GM08714 (cell line): Measurements from ENCODE around the gene SLC25A3.
"Not testable (repeated sequence)": the region's sequence is repeated elsewhere in the genome, so short reads cannot be mapped to it uniquely, and the experiment has no call there.

Source experiments
- H3K4me3 ChIP-seq: fragments of 200-500 bp; sonication (Bioruptor generic); 2 replicates; pipeline ENCODE4 v1.5.1; 2014; ENCODE audit warnings: mild to moderate bottlenecking, low read length, inconsistent platforms
- ZNF274 ChIP-seq: IDR thresholded peaks from 2 replicates; pipeline ENCODE4 v1.6.1; 2012; ENCODE audit warnings: mild to moderate bottlenecking, low read depth, low read length

Gene SLC25A3

GRCh38 chr12:98580695-98581094 lies 12.8 kb upstream of the SLC25A3 start:
- H3K4me3 ChIP-seq: no peak overlapping the region
- TF ChIP-seq ZNF274: no peak

DNA sequence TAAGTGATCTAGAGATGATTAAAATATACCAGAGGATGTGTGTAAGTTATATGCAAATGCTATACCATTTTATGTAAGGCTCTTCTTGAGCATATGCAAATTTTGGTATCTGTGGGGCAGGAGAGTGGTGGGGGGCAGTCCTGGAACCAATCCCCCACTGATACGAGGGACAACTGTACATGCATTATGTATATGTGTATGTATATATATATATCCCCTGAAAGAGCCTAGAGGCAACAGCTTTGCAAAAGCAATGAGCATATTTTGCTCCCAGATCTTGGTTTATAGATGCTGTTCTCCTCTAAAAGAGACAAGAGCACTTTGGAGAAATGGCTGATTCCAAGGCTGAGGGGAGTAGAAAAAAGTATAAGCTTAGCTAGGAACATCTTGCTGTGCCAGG lies 12.4 kb upstream of the SLC25A3 start:
- H3K4me3 ChIP-seq: no peak overlapping the region
- TF ChIP-seq ZNF274: no peak

DNA sequence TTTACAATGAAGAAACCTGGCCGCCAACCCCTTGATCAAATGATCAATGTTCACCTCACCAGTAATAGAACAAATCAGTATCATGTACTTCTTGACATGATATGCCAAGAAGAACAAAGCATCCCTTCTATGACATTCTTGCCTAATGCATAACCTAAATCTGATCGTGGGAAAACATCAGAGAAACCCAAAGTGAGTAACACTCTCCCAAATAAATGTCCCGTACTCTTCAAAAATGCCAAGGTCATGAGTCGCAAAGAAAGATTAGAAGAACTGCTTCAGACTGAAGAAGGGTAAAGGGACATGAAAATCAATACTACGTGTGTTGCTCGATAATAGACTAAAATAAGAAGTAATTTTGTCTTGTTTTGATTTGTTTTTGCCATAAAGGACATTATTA lies 11.4 kb upstream of the SLC25A3 start:
- no peak for TF ChIP-seq ZNF274

GRCh38 chr12:98587084-98587483 lies 6.4 kb upstream of the SLC25A3 start:
- H3K4me3 ChIP-seq: no peak overlapping the region
- no peak for TF ChIP-seq ZNF274

More for the DNA sequence above, 11.4 kb upstream of the SLC25A3 start:
- no peak overlapping the region for H3K4me3 ChIP-seq

DNA sequence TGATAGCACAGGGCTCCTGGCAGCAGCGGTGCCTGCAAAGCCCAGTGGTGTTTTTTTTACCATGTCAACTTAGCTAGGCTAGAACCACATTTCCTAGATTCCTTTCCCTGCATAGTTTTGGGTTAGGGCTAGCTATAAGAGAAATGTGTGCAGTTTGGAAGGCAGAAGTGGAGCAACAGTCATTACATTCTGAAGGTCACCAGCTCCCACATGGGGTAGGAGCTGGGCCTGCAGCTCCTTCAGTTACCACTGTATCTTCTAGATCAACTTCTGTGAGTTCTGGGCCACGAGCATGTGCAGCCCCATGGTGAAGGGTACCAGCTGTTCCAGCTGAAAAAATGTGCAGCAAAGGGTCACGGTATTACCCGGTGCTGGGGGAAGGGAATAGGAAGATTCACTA lies 2.3 kb upstream of the SLC25A3 start:
- no peak for TF ChIP-seq ZNF274

DNA sequence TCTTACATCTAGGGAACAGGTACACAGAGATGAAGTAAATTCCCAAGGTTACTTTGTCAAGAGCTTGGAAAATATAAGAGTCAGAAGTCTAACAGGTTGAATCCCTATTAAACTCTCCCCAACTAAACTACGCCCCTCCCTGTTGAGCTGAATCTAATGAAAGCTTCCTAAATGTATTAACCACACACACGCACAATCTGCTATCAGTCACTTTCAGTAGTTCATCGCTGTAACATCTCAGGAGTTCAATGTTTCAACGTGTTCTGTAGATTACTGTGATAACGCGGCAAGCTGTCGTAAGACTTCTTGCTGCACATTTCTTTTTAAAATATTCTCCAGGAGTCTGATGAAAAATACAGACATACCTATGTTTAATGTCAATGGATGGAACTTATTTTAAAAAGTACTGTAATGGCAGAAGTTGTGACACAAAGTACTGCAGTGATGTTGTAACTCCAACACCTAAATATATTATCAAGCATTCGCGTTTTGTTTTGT lies 612 bp upstream of the SLC25A3 start:
- H3K4me3 ChIP-seq: peak overlapping the region; percentile 53
- TF ChIP-seq ZNF274: no peak

More for the DNA sequence above, 2.3 kb upstream of the SLC25A3 start:
- no peak overlapping the region for H3K4me3 ChIP-seq

DNA sequence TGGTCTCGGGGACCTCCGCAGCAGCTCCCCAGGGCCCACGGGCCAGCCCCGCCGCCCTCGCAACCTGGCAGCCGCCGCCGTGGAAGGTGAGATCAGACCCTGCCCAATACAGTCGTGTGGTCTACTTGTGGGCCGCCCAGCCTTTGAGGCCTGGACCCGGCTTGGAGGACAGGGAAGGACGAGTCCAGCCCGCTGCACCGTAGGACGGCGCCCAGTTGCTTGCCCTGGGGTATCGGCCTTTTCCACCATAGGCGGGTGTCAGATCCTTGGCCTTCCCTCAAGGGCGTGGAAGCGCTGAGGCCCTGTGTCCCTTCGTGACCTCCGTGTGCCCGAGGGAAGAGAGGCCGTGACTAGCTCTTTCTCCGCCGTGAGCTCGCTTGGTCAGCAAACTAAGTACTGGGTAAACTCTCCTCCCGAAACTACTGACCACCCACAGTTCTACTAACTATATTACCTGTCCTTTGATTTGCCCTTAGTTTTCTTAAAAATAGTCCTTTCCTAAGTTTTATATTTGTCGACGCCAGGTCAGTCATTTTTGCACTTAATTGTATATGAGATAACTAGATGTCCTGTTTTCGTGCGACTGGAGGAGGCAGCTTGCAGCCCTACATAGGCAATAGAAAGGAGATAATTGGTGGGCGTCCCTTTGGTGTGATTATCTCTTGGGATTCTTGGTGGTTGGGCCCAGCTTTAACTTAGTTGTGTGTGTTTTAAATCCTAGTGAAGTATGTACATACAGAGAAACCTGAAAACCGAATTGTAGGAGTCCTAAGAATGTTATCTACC lies 757 bp downstream of the SLC25A3 start:
- TF ChIP-seq ZNF274: no peak
- H3K4me3 ChIP-seq: peak overlapping the region; percentile 83

GRCh38 chr12:98595243-98595988 lies 1.9 kb downstream of the SLC25A3 start:
- H3K4me3 ChIP-seq: peak overlapping the region; percentile 83; the same call in 1 of the 2 replicates
- TF ChIP-seq ZNF274: no peak

- H3K4me3 ChIP-seq: not testable (repeated sequence)
These were observed 3.8 kb downstream of the SLC25A3 start for GRCh38 chr12:98597313-98597712.

DNA sequence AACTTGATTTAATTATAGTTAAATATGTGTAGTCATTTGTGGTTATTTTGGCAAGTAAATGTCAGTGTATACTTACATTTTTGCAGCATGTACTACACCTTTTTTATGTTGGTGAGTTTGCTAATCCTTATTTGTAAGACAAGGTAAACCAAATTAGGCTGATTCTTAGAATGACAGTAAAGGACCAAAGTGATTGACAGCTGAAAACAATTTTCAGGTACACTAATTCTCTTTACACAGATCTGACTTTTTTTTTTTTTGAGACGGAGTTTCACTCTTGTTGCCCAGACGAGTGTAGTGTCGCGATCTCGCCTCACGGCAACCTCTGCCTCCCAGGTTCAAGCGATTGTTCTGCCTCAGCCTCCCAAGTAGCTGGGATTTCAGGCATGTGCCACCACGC lies 8.4 kb downstream of the SLC25A3 start:
- no peak for TF ChIP-seq ZNF274
- no peak overlapping the region for H3K4me3 ChIP-seq

- TF ChIP-seq ZNF274: no peak
- H3K4me3 ChIP-seq: no peak overlapping the region
These were observed 13.0 kb downstream of the SLC25A3 start for GRCh38 chr12:98606359-98606988.

DNA sequence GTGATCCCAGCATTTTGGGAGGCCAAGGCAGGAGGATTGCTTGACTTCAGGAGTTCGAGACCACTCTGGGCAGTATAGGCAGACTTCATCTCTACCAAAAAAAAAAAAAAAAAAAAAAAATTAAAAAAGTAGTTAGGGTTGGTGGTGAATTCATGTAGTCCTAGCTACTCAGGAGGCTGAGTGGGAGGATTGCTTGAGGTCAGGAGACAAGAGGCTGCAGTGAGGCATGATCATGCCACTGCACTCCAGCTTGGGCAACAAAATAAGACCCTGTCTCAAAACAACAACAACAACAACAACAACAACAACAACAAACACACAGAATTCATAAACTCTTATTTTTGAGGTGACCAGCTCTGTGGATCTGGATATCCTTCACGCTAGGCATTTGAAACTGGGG lies 17.1 kb downstream of the SLC25A3 start:
- TF ChIP-seq ZNF274: no peak
- H3K4me3 ChIP-seq: no peak overlapping the region

- no peak overlapping the region for H3K4me3 ChIP-seq
- no peak for TF ChIP-seq ZNF274
These were observed 19.3 kb downstream of the SLC25A3 start for GRCh38 chr12:98612696-98613334.

GRCh38 chr12:98618952-98619351 lies 25.5 kb downstream of the SLC25A3 start:
- TF ChIP-seq ZNF274: no peak

More at GRCh38 chr12:98618952-98619351, 25.5 kb downstream of the SLC25A3 start:
- no peak overlapping the region for H3K4me3 ChIP-seq
